Endothelial cell (in vitro differentiated cells): ENCODE results near the gene PLXNA2. TPM values are rescaled to one million over a fixed set of nuclear protein-coding genes. Genes with fewer than 3 reads are reported as not detected.

Experiments
- DNase-seq: peaks from one replicate; pipeline ENCODE4 v3.0.0; 2021; ENCODE audit warnings: low spot score
- H3K27ac Mint-ChIP-seq: one replicate; pipeline ENCODE4 v1.8.0; 2021; ENCODE audit warnings: mixed read lengths, inconsistent platforms; ENCODE audit not compliant: unreplicated experiment
- H3K27me3 Mint-ChIP-seq: one replicate; pipeline ENCODE4 v1.8.0; 2021; ENCODE audit warnings: mild to moderate bottlenecking, moderate library complexity, mixed read lengths, inconsistent platforms; ENCODE audit not compliant: unreplicated experiment
- H3K36me3 Mint-ChIP-seq: one replicate; pipeline ENCODE4 v1.8.0; 2021; ENCODE audit warnings: mild to moderate bottlenecking, low read depth, mixed read lengths, inconsistent platforms; ENCODE audit not compliant: unreplicated experiment
- H3K4me1 Mint-ChIP-seq: one replicate; pipeline ENCODE4 v1.8.0; 2021; ENCODE audit warnings: mild to moderate bottlenecking, mixed read lengths, inconsistent platforms; ENCODE audit not compliant: unreplicated experiment
- H3K4me3 Mint-ChIP-seq: one replicate; pipeline ENCODE4 v1.8.0; 2021; ENCODE audit warnings: mild to moderate bottlenecking, mixed read lengths, inconsistent platforms; ENCODE audit not compliant: unreplicated experiment
- H3K9me3 Mint-ChIP-seq: one replicate; pipeline ENCODE4 v1.8.0; 2021; ENCODE audit warnings: mixed read lengths, inconsistent platforms; ENCODE audit not compliant: unreplicated experiment
- total RNA-seq: library from RNA; stranded (reverse); fragmentation: NEBNext Ultra II Directional; extraction: Animal tissue kit (Norgen Biotek cat#: 25700); gene quantifications from one replicate; pipeline ENCODE4 v1.2.1, GENCODE V29; 2021; ENCODE audit not compliant: unreplicated experiment
- TF ChIP-seq, protein P1 (sequence below): fragments of 200-600 bp; sonication (generic); IDR thresholded peaks from one replicate; pipeline ENCODE4 v1.5.0; 2021; ENCODE audit warnings: antibody characterized with exemption; ENCODE audit not compliant: unreplicated experiment

The PLXNA2 gene
- total RNA-seq, 1 donor from 2014 or later, result 25.6 TPM

DNA sequence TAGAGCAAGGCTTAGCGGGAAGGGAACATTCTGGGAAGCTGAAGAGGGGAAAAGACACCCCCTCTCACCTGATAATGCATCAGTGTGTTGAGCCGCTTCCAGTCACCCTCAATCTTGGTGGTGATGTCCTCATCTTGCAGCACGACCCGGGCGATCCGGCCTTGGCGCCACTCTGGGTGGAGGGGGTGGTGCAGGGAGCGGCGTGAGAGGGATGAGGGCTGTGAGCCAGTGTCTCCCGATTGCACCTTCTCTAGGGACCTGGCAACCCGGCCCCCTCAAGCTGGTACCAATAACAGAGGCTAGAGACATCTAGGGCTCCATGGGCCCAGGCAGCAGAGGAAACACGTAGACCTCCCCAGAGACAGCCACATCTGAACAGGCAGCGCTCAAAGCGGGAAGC, 205.9 kb downstream of the PLXNA2 start:
- TF ChIP-seq, protein P1, sequence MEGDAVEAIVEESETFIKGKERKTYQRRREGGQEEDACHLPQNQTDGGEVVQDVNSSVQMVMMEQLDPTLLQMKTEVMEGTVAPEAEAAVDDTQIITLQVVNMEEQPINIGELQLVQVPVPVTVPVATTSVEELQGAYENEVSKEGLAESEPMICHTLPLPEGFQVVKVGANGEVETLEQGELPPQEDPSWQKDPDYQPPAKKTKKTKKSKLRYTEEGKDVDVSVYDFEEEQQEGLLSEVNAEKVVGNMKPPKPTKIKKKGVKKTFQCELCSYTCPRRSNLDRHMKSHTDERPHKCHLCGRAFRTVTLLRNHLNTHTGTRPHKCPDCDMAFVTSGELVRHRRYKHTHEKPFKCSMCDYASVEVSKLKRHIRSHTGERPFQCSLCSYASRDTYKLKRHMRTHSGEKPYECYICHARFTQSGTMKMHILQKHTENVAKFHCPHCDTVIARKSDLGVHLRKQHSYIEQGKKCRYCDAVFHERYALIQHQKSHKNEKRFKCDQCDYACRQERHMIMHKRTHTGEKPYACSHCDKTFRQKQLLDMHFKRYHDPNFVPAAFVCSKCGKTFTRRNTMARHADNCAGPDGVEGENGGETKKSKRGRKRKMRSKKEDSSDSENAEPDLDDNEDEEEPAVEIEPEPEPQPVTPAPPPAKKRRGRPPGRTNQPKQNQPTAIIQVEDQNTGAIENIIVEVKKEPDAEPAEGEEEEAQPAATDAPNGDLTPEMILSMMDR, result no peak
- Mint-ChIP-seq H3K27ac (no peak overlapping the region), H3K4me3 (no peak overlapping the region), H3K4me1 (no peaks in the 10 kb centered on the region), H3K36me3 (peaks cover 31% of the 10 kb centered on the region), H3K9me3 (no peaks in the 10 kb centered on the region), H3K27me3 (peaks cover 1% of the 10 kb centered on the region)
- DNase-seq, result no peak

DNA sequence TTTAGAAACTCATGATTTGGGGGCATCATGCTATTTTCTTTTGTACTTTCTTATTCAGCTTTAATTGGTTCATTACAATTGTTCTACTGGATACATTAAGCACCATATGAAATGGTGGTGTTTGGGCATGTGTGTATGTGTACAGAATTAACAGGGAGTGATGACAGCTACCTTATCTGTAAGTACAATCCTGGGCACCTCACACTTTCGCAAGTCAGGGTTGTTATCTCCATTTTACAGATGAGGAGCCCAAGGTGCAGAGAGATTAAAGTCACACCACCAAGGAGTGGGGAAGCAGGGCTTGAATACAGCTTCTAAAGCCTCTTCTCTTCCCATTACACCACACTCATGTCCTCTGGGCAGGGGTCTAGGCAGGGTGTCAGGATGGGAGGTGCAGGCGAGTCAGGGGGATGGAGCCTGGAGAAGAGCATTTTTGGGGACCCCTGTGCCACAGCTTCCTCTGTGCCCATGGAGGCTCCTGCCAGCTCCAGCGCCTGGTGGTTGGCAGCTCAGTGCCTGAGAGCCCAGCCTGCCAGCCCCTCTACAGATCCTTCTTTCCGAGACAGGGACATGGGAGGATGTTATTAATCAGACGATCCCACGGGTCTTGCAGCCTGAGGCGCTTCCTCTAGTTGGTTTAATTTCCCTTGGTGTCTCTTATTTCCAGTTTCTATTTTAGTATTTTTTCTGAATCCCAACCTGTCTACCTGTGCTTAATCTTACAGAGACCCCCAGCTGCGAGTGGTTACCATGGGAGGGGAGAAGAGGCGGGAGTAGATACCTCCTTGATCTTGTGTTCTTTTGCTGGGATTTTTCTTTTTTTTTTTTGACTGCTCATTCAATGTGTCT, 207.0 kb downstream of the PLXNA2 start:
- H3K36me3 Mint-ChIP-seq, result peaks cover 24% of the 10 kb centered on the region
- TF ChIP-seq, protein P1, result no peak
- no peak overlapping the region for H3K27ac Mint-ChIP-seq
- no peaks in the 10 kb centered on the region for H3K4me1 Mint-ChIP-seq
- H3K4me3 Mint-ChIP-seq, result no peak overlapping the region
- no peaks in the 10 kb centered on the region for H3K9me3 Mint-ChIP-seq
- peaks cover 7% of the 10 kb centered on the region for H3K27me3 Mint-ChIP-seq
- DNase-seq, result no peak

DNA sequence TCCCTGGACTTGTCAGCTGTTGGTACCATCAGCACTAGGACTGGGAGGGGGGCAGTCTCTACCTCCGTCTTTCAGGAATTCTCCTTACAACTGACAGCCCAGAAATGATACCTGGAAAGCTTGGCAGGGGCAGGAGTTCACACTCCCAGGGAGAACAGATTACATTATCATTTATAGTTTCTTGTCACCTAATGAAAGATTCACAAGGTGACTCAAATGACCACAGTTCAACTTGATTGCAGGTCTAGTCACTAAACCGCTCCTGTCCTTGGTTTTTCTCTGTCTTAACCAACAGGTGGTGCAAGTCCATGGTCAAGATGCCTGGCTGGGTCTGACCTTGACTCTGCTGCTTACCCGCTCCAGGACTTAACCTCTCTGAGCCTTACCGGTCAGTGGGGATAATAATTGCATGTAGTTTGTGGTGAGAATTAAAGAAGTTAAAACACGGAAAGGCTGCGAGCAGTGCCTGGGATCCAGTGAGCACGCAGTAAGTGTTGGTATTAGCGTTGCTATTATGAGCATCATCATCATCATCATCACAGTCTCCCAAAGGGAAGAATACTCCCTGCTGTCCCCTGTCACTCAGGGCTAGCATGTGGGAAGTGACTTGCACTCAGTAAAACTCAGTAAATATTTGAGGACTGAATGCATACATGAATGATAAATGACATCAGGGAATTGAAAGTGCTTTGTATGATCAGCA, 207.9 kb downstream of the PLXNA2 start:
- H3K9me3 Mint-ChIP-seq, result no peaks in the 10 kb centered on the region
- DNase-seq, result no peak
- H3K4me1 Mint-ChIP-seq, result no peaks in the 10 kb centered on the region
- H3K27me3 Mint-ChIP-seq, result peaks cover 7% of the 10 kb centered on the region
- H3K4me3 Mint-ChIP-seq, result no peak overlapping the region
- TF ChIP-seq, protein P1, result no peak
- H3K27ac Mint-ChIP-seq, result no peak overlapping the region
- peaks cover 23% of the 10 kb centered on the region for H3K36me3 Mint-ChIP-seq

DNA sequence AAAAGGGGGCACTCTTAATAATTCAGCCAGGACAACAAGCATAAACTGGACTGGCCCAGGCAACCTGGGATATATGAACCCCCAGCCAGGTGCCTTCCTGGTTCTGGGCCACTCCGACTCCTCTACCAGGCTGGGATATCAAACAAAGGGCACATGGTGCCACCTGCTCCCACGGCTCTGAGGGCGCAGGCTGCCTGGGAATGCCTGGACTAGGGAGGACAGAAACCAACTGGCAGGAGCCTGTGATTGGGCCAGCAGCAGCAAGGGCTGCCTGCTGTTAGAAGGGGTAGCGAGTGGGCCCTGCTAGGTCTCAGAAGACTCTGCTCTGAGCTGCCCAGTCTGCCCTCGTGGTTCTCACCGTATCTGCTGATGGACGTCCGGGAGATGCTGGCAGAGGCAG, 210.0 kb downstream of the PLXNA2 start:
- peaks cover 9% of the 10 kb centered on the region for H3K27me3 Mint-ChIP-seq
- DNase-seq, result no peak
- peaks cover 7% of the 10 kb centered on the region for H3K4me1 Mint-ChIP-seq
- no peaks in the 10 kb centered on the region for H3K9me3 Mint-ChIP-seq
- H3K36me3 Mint-ChIP-seq, result peaks cover 34% of the 10 kb centered on the region
- TF ChIP-seq, protein P1, result no peak
- H3K27ac Mint-ChIP-seq, result no peak overlapping the region
- H3K4me3 Mint-ChIP-seq, result no peak overlapping the region

DNA sequence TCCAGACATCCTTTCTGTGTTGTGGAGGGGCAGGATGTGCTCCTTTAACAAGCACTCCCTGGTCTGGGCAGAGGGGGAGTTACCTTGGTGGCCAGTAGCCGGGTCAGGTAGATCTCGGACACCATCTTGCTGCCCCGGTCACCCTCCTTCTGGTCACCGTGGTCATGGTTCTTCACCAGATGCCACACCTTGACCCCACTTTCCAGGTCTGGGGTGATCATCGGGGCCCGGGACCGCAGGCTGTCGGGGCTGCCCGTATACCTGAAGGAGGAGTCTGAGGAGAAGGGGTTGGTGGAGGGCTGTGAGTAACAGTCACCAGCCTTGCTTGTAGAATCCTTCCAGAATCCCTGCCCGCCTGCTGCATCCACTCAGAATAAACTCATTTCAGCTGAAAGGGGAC, 210.9 kb downstream of the PLXNA2 start:
- Mint-ChIP-seq H3K36me3 (peaks cover 41% of the 10 kb centered on the region), H3K27me3 (peaks cover 9% of the 10 kb centered on the region), H3K9me3 (no peaks in the 10 kb centered on the region), H3K27ac (no peak overlapping the region), H3K4me1 (peaks cover 7% of the 10 kb centered on the region), H3K4me3 (no peak overlapping the region)
- DNase-seq, result no peak
- TF ChIP-seq, protein P1, result no peak
